Loucy (cell line): Measurements from ENCODE around the gene KIF12.

Experiments used
- H2AFZ ChIP-seq: fragments of 200-600 bp; sonication (generic); 2 replicates; pipeline ENCODE4 v1.6.0; 2016; ENCODE audit warnings: antibody characterized with exemption, mild to moderate bottlenecking, low read length, moderate library complexity
- H3F3A ChIP-seq: fragments of 200-600 bp; 2 replicates; pipeline ENCODE4 v1.6.0; 2016; ENCODE audit warnings: antibody characterized with exemption, low read depth, mild to moderate bottlenecking
- H3K27me3 ChIP-seq: fragments of 200-600 bp; sonication (generic); 2 replicates; pipeline ENCODE4 v1.6.1; 2014; ENCODE audit warnings: low read length, mild to moderate bottlenecking; ENCODE audit not compliant: insufficient read depth, poor library complexity, severe bottlenecking
- H3K36me3 ChIP-seq: fragments of 200-600 bp; sonication (generic); 2 replicates; pipeline ENCODE4 v1.6.1; 2016; ENCODE audit warnings: low read length; ENCODE audit not compliant: insufficient read depth
- H3K4me1 ChIP-seq: fragments of 200-600 bp; sonication (generic); 2 replicates; pipeline ENCODE4 v1.5.1; 2014; ENCODE audit warnings: low read length, mild to moderate bottlenecking; ENCODE audit not compliant: insufficient read depth, poor library complexity, severe bottlenecking
- H3K4me2 ChIP-seq: fragments of 200-600 bp; sonication (generic); 2 replicates; pipeline ENCODE4 v1.6.0; 2014; ENCODE audit warnings: antibody characterized with exemption, low read length, low read depth, mild to moderate bottlenecking; ENCODE audit not compliant: poor library complexity, severe bottlenecking
- H3K4me3 ChIP-seq: fragments of 200-600 bp; sonication (generic); 2 replicates; pipeline ENCODE4 v1.5.1; 2014; ENCODE audit warnings: low read length, mild to moderate bottlenecking, mixed read lengths; ENCODE audit not compliant: poor library complexity, severe bottlenecking
- H3K79me2 ChIP-seq: fragments of 200-600 bp; sonication (generic); 2 replicates; pipeline ENCODE4 v1.6.1; 2014; ENCODE audit warnings: low read length; ENCODE audit not compliant: insufficient read depth
- H3K9ac ChIP-seq: fragments of 200-600 bp; sonication (generic); 2 replicates; pipeline ENCODE4 v1.6.0; 2014; ENCODE audit warnings: mild to moderate bottlenecking, low read depth, low read length, moderate library complexity; ENCODE audit not compliant: poor library complexity, severe bottlenecking
- H3K9me2 ChIP-seq: fragments of 200-600 bp; sonication (generic); replicated peaks from 2 replicates; pipeline ENCODE4 v1.6.1; 2016; ENCODE audit warnings: low read depth, low read length, mixed read lengths
- H3K9me3 ChIP-seq: fragments of 200-600 bp; sonication (generic); 2 replicates; pipeline ENCODE4 v1.6.1; 2014; ENCODE audit warnings: mild to moderate bottlenecking, antibody characterized with exemption, low read length, low read depth; ENCODE audit not compliant: insufficient read depth
- H4K20me1 ChIP-seq: fragments of 200-600 bp; sonication (generic); 2 replicates; pipeline ENCODE4 v1.6.0; 2014; ENCODE audit warnings: antibody characterized with exemption, low read length, mild to moderate bottlenecking; ENCODE audit not compliant: insufficient read depth, poor library complexity, severe bottlenecking
- CTCF ChIP-seq: fragments of 200-600 bp; sonication (generic); conservative IDR thresholded peaks from 2 replicates; pipeline ENCODE4 v1.5.1; 2014; ENCODE audit warnings: mild to moderate bottlenecking, antibody characterized with exemption, low read length
- EZH2phosphoT487 ChIP-seq: fragments of 200-600 bp; IDR thresholded peaks from 2 replicates; pipeline ENCODE4 v1.6.1; 2018; ENCODE audit warnings: antibody characterized with exemption, mild to moderate bottlenecking, moderate library complexity, borderline replicate concordance

KIF12 gene

DNA sequence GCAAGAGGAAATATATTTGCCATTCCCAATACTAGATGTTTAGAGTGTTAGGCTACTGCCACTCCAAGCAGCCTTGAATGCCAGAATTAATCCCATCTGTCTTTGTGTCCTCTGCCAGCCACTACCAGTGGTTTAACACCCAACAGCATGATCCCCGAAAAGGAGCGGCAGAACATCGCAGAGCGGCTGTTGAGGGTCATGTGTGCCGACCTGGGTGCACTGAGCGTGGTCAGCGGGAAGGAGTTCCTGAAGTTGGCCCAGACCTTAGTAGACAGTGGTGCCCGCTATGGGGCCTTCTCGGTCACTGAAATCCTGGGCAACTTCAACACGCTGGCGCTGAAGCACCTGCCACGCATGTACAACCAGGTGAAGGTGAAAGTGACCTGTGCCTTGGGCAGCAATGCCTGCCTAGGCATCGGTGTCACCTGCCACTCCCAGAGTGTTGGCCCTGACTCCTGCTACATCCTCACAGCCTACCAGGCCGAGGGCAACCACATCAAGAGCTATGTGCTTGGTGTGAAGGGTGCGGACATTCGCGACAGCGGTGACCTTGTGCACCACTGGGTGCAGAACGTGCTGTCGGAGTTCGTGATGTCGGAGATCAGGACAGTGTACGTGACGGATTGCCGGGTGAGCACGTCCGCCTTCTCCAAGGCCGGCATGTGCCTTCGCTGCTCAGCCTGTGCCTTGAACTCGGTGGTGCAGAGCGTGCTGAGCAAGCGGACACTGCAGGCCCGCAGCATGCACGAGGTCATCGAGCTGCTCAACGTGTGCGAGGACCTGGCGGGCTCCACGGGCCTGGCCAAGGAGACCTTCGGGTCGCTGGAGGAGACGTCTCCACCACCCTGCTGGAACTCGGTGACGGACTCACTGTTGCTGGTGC is 50.3 kb downstream of the KIF12 start:
- no peaks in the 10 kb centered on the region for H3K27me3 ChIP-seq
- no peak overlapping the region for H3K9ac ChIP-seq
- no peak overlapping the region for H3K4me3 ChIP-seq

DNA sequence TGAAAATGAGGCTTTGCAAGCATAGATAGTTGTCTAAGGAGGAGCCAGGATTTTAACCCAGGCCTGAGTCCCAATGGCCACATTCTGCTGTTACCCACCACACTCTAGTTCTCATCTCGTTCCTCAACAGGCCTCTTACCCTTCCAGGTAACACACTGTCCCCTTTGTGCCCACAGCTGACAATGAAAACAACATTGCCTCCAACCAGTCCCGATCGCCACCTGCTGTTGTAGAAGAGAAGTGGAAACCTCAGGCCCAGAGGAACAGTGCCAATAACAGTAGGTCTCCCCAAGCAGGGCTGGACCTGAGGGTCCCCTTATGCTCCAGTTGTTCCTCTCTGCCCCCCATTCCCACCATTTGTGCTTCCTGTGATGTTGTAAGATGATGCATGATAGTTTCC is 51.4 kb downstream of the KIF12 start:
- Histone ChIP-seq H3K4me3 (no peak overlapping the region), H3F3A (no peaks in the 10 kb centered on the region), H3K4me1 (no peaks in the 10 kb centered on the region), H3K9me3 (no peaks in the 10 kb centered on the region), H2AFZ (no peak overlapping the region), H3K36me3 (peaks cover 45% of the 10 kb centered on the region; the same call in 1 of the 2 replicates), H3K79me2 (no peaks in the 10 kb centered on the region), H3K4me2 (no peak overlapping the region), H3K9me2 (no peaks in the 10 kb centered on the region), H3K9ac (no peak overlapping the region), H4K20me1 (no peaks in the 10 kb centered on the region), H3K27me3 (no peaks in the 10 kb centered on the region)
- TF ChIP-seq CTCF (peak; percentile 39), EZH2phosphoT487 (no peak)

More for the DNA sequence above, 50.3 kb downstream of the KIF12 start:
- Histone ChIP-seq H2AFZ (no peak overlapping the region), H3K36me3 (peaks cover 47% of the 10 kb centered on the region; the same call in 1 of the 2 replicates), H4K20me1 (no peaks in the 10 kb centered on the region), H3K4me1 (no peaks in the 10 kb centered on the region), H3K9me3 (no peaks in the 10 kb centered on the region), H3K9me2 (no peaks in the 10 kb centered on the region), H3F3A (no peaks in the 10 kb centered on the region), H3K4me2 (no peak overlapping the region), H3K79me2 (no peaks in the 10 kb centered on the region)
- no peak for TF ChIP-seq EZH2phosphoT487
- TF ChIP-seq CTCF: no peak

GRCh38 chr9:114046875-114047274 is 52.2 kb downstream of the KIF12 start:
- H3K9me3 ChIP-seq: no peaks in the 10 kb centered on the region

More at GRCh38 chr9:114046875-114047274, 52.2 kb downstream of the KIF12 start:
- H3K4me2 ChIP-seq: no peak overlapping the region
- H3F3A ChIP-seq: no peaks in the 10 kb centered on the region
- H3K4me1 ChIP-seq: no peaks in the 10 kb centered on the region
- H2AFZ ChIP-seq: no peak overlapping the region
- no peaks in the 10 kb centered on the region for H4K20me1 ChIP-seq
- no peaks in the 10 kb centered on the region for H3K79me2 ChIP-seq
- TF ChIP-seq CTCF (no peak), EZH2phosphoT487 (no peak)
- H3K9me2 ChIP-seq: no peaks in the 10 kb centered on the region
- no peak overlapping the region for H3K4me3 ChIP-seq
- H3K27me3 ChIP-seq: no peaks in the 10 kb centered on the region
- no peak overlapping the region for H3K9ac ChIP-seq
- H3K36me3 ChIP-seq: peaks cover 41% of the 10 kb centered on the region; the same call in 1 of the 2 replicates
